SU-DHL-6 (cell line): ENCODE measurements around the gene DPH7.
"Not testable (repeated sequence)": the region's sequence is repeated elsewhere in the genome, so short reads cannot be mapped to it uniquely, and the experiment has no call there.

Experiments used
- CTCF ChIP-seq: fragments of 200-600 bp; sonication (generic); IDR thresholded peaks from one replicate; pipeline ENCODE4 v1.5.1; 2017; ENCODE audit warnings: antibody characterized with exemption, mild to moderate bottlenecking, low read length, moderate library complexity; ENCODE audit not compliant: insufficient read depth, poor library complexity, severe bottlenecking
- EZH2phosphoT487 ChIP-seq: fragments of 200-600 bp; sonication (generic), shearing (Covaris generic); conservative IDR thresholded peaks from 2 replicates; pipeline ENCODE4 v1.6.1; 2018; ENCODE audit warnings: mild to moderate bottlenecking, antibody characterized with exemption, low read length, moderate library complexity, mixed read lengths

DNA sequence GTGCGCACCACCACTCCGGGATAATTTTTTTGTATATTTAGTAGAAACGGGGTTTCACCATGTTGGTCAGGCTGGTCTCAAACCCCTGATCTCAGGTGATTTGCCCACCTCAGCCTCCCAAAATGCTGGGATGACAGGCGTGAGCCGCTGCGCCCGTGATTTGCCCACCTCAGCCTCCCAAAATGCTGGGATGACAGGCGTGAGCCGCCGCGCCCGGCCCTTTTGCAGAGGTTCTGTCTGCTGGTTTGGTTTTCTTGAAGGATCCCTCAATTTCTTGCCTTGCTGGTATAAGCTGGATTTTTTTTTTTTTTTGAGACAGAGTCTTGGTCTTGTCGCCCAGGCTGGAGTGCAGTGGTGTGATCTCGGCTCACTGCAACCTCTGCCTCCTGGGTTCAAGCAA is 48.7 kb upstream of the DPH7 start:
- not testable (repeated sequence) for TF ChIP-seq CTCF, EZH2phosphoT487
